ENCODE results near the gene MYO18B.

MYO18B gene

GRCh38 chr22:25852223-25852622 is 110.2 kb downstream of the MYO18B start:
- no peak for DNase-seq (ENCODE audit: low read depth)
- H3K4me3 ChIP-seq (ENCODE audit: control insufficient read depth, low read depth, low read length), result no peak overlapping the region
- no peak for TF ChIP-seq CTCF (IDR thresholded peaks at IDR 0.05; ENCODE audit: control insufficient read depth, insufficient read depth, low read depth, low read length, missing control alignments)

GRCh38 chr22:25853078-25853477 is 111.1 kb downstream of the MYO18B start:
- H3K4me3 ChIP-seq (ENCODE audit: control insufficient read depth, low read depth, low read length), result no peak overlapping the region
- no peak for DNase-seq (ENCODE audit: low read depth)

GRCh38 chr22:25853501-25854284 is 111.7 kb downstream of the MYO18B start:
- DNase-seq (ENCODE audit: low read depth), result no peak
- no peak overlapping the region for H3K4me3 ChIP-seq (ENCODE audit: control insufficient read depth, low read depth, low read length)
- TF ChIP-seq CTCF (IDR thresholded peaks at IDR 0.05; ENCODE audit: control insufficient read depth, insufficient read depth, low read depth, low read length, missing control alignments), result no peak

More at GRCh38 chr22:25853078-25853477, 111.1 kb downstream of the MYO18B start:
- TF ChIP-seq CTCF (IDR thresholded peaks at IDR 0.05; ENCODE audit: control insufficient read depth, insufficient read depth, low read depth, low read length, missing control alignments), result no peak

- no peak overlapping the region for H3K4me3 ChIP-seq (ENCODE audit: control insufficient read depth, low read depth, low read length)
- DNase-seq (ENCODE audit: low read depth), result no peak
- no peak for TF ChIP-seq CTCF (IDR thresholded peaks at IDR 0.05; ENCODE audit: control insufficient read depth, insufficient read depth, low read depth, low read length, missing control alignments)
Measured at GRCh38 chr22:25869771-25870170, 127.8 kb downstream of the MYO18B start.

- DNase-seq (ENCODE audit: low read depth), result no peak
- no peak overlapping the region for H3K4me3 ChIP-seq (ENCODE audit: control insufficient read depth, low read depth, low read length)
- no peak for TF ChIP-seq CTCF (IDR thresholded peaks at IDR 0.05; ENCODE audit: control insufficient read depth, insufficient read depth, low read depth, low read length, missing control alignments)
Measured at GRCh38 chr22:25874327-25874726, 132.3 kb downstream of the MYO18B start.

GRCh38 chr22:25875461-25875860 is 133.5 kb downstream of the MYO18B start:
- H3K4me3 ChIP-seq (ENCODE audit: control insufficient read depth, low read depth, low read length), result no peak overlapping the region
- TF ChIP-seq CTCF (IDR thresholded peaks at IDR 0.05; ENCODE audit: control insufficient read depth, insufficient read depth, low read depth, low read length, missing control alignments), result no peak
- DNase-seq (ENCODE audit: low read depth), result no peak

Measured in AG09309 (cell line).